SK-N-SH (cell line): ENCODE data around the gene CLDN16. TPM values are rescaled to one million over a fixed set of nuclear protein-coding genes. Genes with fewer than 3 reads are reported as not detected.

Source experiments
- CTCF ChIA-PET: fragments of 300-600, 350-600 bp; formaldehyde crosslinking; extraction: SDS; loops from one replicate; lab custom pipeline; 2021; lab: Yijun Ruan, JAX
- POLR2A ChIA-PET: fragments of 350-600 bp; sonication (Branson Sonifier 250); formaldehyde crosslinking; extraction: SDS; loops from one replicate; lab custom pipeline; 2020; ENCODE audit warnings: antibody characterized with exemption, inconsistent platforms; lab: Yijun Ruan, JAX
- DNase-seq: peaks from one replicate; pipeline ENCODE4 v3.0.0; 2012
- H2AFZ ChIP-seq: fragments of 200-600 bp; sonication (generic); 2 replicates; pipeline ENCODE4 v1.8.1; 2016; ENCODE audit warnings: antibody characterized with exemption, mild to moderate bottlenecking, low read depth
- H3F3A ChIP-seq: fragments of 200-600 bp; sonication (generic); replicated peaks from 2 replicates; pipeline ENCODE3; 2016; ENCODE audit warnings: antibody characterized with exemption, mild to moderate bottlenecking; ENCODE audit not compliant: insufficient read depth
- H3K27ac ChIP-seq, 2 experiments: fragments of 200-500 bp in 1 of 2; fragments of 200-600 bp in 1 of 2; sonication (Bioruptor generic) in 1 of 2; sonication (generic), shearing (Covaris generic) in 1 of 2; 2 replicates each; pipeline versions ENCODE4 v1.5.1 to v1.6.1; 2014 to 2016; ENCODE audit warnings: low read depth in 2 of 2, inconsistent platforms in 1 of 2, low read length in 1 of 2, mild to moderate bottlenecking in 1 of 2, mixed read lengths in 1 of 2
- H3K27me3 ChIP-seq: fragments of 200-600 bp; sonication (generic), shearing (Covaris generic); 2 replicates; pipeline ENCODE4 v1.6.1; 2016; ENCODE audit warnings: mixed run types; ENCODE audit not compliant: insufficient read depth
- H3K36me3 ChIP-seq, 2 experiments: fragments of 200-500 bp in 1 of 2; fragments of 200-600 bp in 1 of 2; sonication (Bioruptor generic) in 1 of 2; sonication (generic) in 1 of 2; replicated peaks in 1 of 2; 2 replicates each; pipeline versions ENCODE3 to v1.5.1; 2014 to 2016; ENCODE audit warnings: low read length in 1 of 2, mild to moderate bottlenecking in 1 of 2; ENCODE audit not compliant: insufficient read depth in 2 of 2, control insufficient read depth in 1 of 2
- H3K4me1 ChIP-seq, 2 experiments: fragments of 200-500 bp in 1 of 2; fragments of 200-600 bp in 1 of 2; sonication (Bioruptor generic) in 1 of 2; sonication (generic), shearing (Covaris generic) in 1 of 2; 2 replicates each; pipeline versions ENCODE4 v1.5.1 to v1.6.1; 2014 to 2016; ENCODE audit warnings: low read depth in 1 of 2, low read length in 1 of 2, mixed run types in 1 of 2; ENCODE audit not compliant: insufficient read depth in 2 of 2, control insufficient read depth in 1 of 2
- H3K4me2 ChIP-seq: fragments of 200-600 bp; sonication (generic), shearing (Covaris generic); 2 replicates; pipeline ENCODE4 v1.6.1; 2017; ENCODE audit warnings: mixed run types
- H3K4me3 ChIP-seq, 2 experiments: fragments of 200-500 bp in 1 of 2; fragments of 200-600 bp in 1 of 2; sonication (Bioruptor generic) in 1 of 2; sonication (generic), shearing (Covaris generic) in 1 of 2; 2 replicates each; pipeline versions ENCODE4 v1.5.1 to v1.8.1; 2014 to 2016; ENCODE audit warnings: low read depth in 2 of 2, inconsistent platforms in 1 of 2, low read length in 1 of 2, mild to moderate bottlenecking in 1 of 2, mixed read lengths in 1 of 2, moderate library complexity in 1 of 2
- H3K79me2 ChIP-seq: fragments of 200-600 bp; sonication (generic); 2 replicates; pipeline ENCODE4 v1.8.1; 2017; ENCODE audit warnings: mild to moderate bottlenecking; ENCODE audit not compliant: insufficient read depth
- H3K9ac ChIP-seq: fragments of 200-600 bp; sonication (generic); 2 replicates; pipeline ENCODE4 v1.6.1; 2017; ENCODE audit warnings: mixed run types
- H3K9me2 ChIP-seq: fragments of 200-600 bp; sonication (generic); 2 replicates; pipeline ENCODE4 v1.6.1; 2017; ENCODE audit warnings: mixed run types
- H3K9me3 ChIP-seq: fragments of 200-600 bp; sonication (generic); 2 replicates; pipeline ENCODE4 v1.6.1; 2017; ENCODE audit warnings: mixed run types, mild to moderate bottlenecking, moderate library complexity
- H4K20me1 ChIP-seq: fragments of 200-600 bp; sonication (generic); 2 replicates; pipeline ENCODE4 v1.6.1; 2017; ENCODE audit warnings: mild to moderate bottlenecking, mixed run types; ENCODE audit not compliant: insufficient read depth
- CHD2 ChIP-seq: fragments of 150-350 bp; IDR thresholded peaks from 2 replicates; pipeline ENCODE4 v1.6.1; 2018; ENCODE audit warnings: low read length; ENCODE audit not compliant: partially characterized antibody
- EP300 ChIP-seq, 2 experiments: IDR thresholded peaks; 2 replicates each; pipeline versions ENCODE4 v1.4.0 to v1.6.1; 2012; ENCODE audit warnings: borderline replicate concordance in 1 of 2, low read depth in 1 of 2, low read length in 1 of 2
- JUND ChIP-seq: IDR thresholded peaks from 2 replicates; pipeline ENCODE4 v1.4.0; 2012
- MEF2A ChIP-seq: IDR thresholded peaks from 2 replicates; pipeline ENCODE4 v1.4.0; 2012; ENCODE audit warnings: low read depth, borderline replicate concordance
- MXI1 ChIP-seq: IDR thresholded peaks from 2 replicates; pipeline ENCODE4 v1.6.1; 2012; ENCODE audit warnings: mild to moderate bottlenecking, low read depth, low read length, improper control_type of control experiment
- NRF1 ChIP-seq: IDR thresholded peaks from 2 replicates; pipeline ENCODE4 v1.6.1; 2012; ENCODE audit warnings: low read depth, mild to moderate bottlenecking, low read length
- RCOR1 ChIP-seq: fragments of 150-350 bp; IDR thresholded peaks from 2 replicates; pipeline ENCODE4 v1.6.1; 2017; ENCODE audit warnings: antibody characterized with exemption, low read length
- RXRA ChIP-seq: IDR thresholded peaks from 2 replicates; pipeline ENCODE4 v1.4.0; 2012; ENCODE audit warnings: low read depth, mild to moderate bottlenecking, borderline replicate concordance
- TAF1 ChIP-seq: IDR thresholded peaks from 2 replicates; pipeline ENCODE4 v1.6.1; 2012; ENCODE audit warnings: low read depth, mild to moderate bottlenecking, low read length, moderate library complexity, borderline replicate concordance
- WGBS: methylation state at CpG from one replicate; pipeline ENCODE4 v1.1.6; 2017; ENCODE audit warnings: low lambda C conversion rate; 5-methylcytosine and 5-hydroxymethylcytosine counted together
- polyA plus RNA-seq, 3 experiments: library from polyadenylated mRNA; depleted of rRNA; stranded (reverse); fragments of >200 nt; gene quantifications; 2 replicates each; pipeline ENCODE4 v1.2.3, GENCODE V29; 2012
- TF ChIP-seq, protein P1 (sequence below): fragments of 150-350 bp; IDR thresholded peaks from 2 replicates; pipeline ENCODE4 v1.6.1; 2016; ENCODE audit warnings: mild to moderate bottlenecking, low read depth, low read length
- TF ChIP-seq, protein P2 (sequence below): fragments of 200-600 bp; sonication (generic); IDR thresholded peaks from 2 replicates; pipeline ENCODE4 v1.6.1; 2017; ENCODE audit warnings: antibody characterized with exemption, mild to moderate bottlenecking, moderate library complexity

CLDN16 gene
- polyA plus RNA-seq, 1 of the 3 experiments (the other 2 are of a cell fraction) = 0.02 TPM

DNA sequence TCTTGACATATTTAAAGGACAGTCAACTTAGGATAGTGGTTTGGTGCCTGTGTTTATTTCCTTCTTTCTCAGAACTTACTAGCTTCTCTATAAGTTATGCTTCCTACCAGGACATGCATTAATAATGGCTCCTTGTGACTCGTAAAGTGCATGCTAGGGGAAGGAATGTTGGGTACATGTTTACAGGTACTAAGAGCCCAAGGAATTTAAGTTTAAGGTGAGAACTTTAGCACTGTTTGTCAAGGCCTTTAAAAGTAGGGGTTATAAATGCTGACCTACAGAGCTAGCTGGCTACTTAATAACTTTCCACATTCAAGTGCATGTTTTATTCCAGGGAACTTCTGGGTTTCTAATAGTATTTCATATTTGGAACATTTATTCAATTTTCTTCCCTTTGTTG is 61.8 kb downstream of the CLDN16 start, which contains the start of gene TMEM207:
Gene TMEM207, minus strand, starts transcription at position 101 of the 400 bp plus-strand sequence. Its CDS starts 92 bp downstream, at position 9.
- ChIA-PET CTCF (interaction anchor here (0.6 to 0.8 kb wide), 2 partner anchors 10 to 47 kb away, joined by 3 read pairs; no protein-coding TSS in a partner anchor), POLR2A (no interaction called here)
- H3K4me2 ChIP-seq = no peak within 1 kb of the TSS
- no peaks in the 10 kb centered on the region for H3K79me2 ChIP-seq
- no peaks in the 10 kb centered on the region for H3K4me1 ChIP-seq
- no peak within 1 kb of the TSS for H2AFZ ChIP-seq
- DNase-seq = no peak
- no peak within 1 kb of the TSS for H3K9ac ChIP-seq
- no peaks in the 10 kb centered on the region for H4K20me1 ChIP-seq
- H3K9me2 ChIP-seq = no peaks in the 10 kb centered on the region
- TF ChIP-seq, protein P1, sequence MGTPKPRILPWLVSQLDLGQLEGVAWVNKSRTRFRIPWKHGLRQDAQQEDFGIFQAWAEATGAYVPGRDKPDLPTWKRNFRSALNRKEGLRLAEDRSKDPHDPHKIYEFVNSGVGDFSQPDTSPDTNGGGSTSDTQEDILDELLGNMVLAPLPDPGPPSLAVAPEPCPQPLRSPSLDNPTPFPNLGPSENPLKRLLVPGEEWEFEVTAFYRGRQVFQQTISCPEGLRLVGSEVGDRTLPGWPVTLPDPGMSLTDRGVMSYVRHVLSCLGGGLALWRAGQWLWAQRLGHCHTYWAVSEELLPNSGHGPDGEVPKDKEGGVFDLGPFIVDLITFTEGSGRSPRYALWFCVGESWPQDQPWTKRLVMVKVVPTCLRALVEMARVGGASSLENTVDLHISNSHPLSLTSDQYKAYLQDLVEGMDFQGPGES = no peak
- TF ChIP-seq MXI1 (no peak), RXRA (no peak), MEF2A (no peak), JUND (no peak), CHD2 (no peak), NRF1 (no peak)
- TF ChIP-seq, protein P2, sequence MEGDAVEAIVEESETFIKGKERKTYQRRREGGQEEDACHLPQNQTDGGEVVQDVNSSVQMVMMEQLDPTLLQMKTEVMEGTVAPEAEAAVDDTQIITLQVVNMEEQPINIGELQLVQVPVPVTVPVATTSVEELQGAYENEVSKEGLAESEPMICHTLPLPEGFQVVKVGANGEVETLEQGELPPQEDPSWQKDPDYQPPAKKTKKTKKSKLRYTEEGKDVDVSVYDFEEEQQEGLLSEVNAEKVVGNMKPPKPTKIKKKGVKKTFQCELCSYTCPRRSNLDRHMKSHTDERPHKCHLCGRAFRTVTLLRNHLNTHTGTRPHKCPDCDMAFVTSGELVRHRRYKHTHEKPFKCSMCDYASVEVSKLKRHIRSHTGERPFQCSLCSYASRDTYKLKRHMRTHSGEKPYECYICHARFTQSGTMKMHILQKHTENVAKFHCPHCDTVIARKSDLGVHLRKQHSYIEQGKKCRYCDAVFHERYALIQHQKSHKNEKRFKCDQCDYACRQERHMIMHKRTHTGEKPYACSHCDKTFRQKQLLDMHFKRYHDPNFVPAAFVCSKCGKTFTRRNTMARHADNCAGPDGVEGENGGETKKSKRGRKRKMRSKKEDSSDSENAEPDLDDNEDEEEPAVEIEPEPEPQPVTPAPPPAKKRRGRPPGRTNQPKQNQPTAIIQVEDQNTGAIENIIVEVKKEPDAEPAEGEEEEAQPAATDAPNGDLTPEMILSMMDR = no peak
- no peaks in the 10 kb centered on the region for H3F3A ChIP-seq
- no peaks in the 10 kb centered on the region for H3K9me3 ChIP-seq
- no peaks in the 10 kb centered on the region for H3K36me3 ChIP-seq
- H3K27me3 ChIP-seq = no peaks in the 10 kb centered on the region; the same call in 1 of the 2 replicates
- H3K27ac ChIP-seq = no peak within 1 kb of the TSS
- no peak within 1 kb of the TSS for H3K4me3 ChIP-seq
- whole genome bisulfite sequencing = 8% methylated on average over 1 of the region's 1 CpG

- Histone ChIP-seq H3K4me1 (no peaks in the 10 kb centered on the region), H3K4me3 (no peak overlapping the region), H3K27ac (no peak overlapping the region), H3K4me2 (no peak overlapping the region), H3K27me3 (no peaks in the 10 kb centered on the region; the same call in 1 of the 2 replicates), H3K9me3 (no peaks in the 10 kb centered on the region), H3K79me2 (no peaks in the 10 kb centered on the region), H2AFZ (no peak overlapping the region), H3F3A (no peaks in the 10 kb centered on the region), H4K20me1 (no peaks in the 10 kb centered on the region), H3K9ac (no peak overlapping the region), H3K36me3 (no peaks in the 10 kb centered on the region), H3K9me2 (no peaks in the 10 kb centered on the region)
- TF ChIP-seq JUND = no peak
- no peak for TF ChIP-seq TAF1
- TF ChIP-seq EP300 (IDR thresholded peaks at IDR 0.05; ENCODE audit: borderline replicate concordance in 1 of 2, low read depth in 1 of 2, low read length in 1 of 2) = no peak
- no peak for TF ChIP-seq RCOR1
- DNase-seq = no peak
- POLR2A ChIA-PET = no interaction called here
- 5% methylated on average over 2 of the region's 2 CpGs for WGBS
- CTCF ChIA-PET = no interaction called here
Measured at GRCh38 chr3:190455828-190456227, 67.9 kb downstream of the CLDN16 start.
